ENCODE data around the gene TRABD.

- TF ChIP-seq CTCF (IDR thresholded peaks at IDR 0.05 in 4 of 5, conservative IDR thresholded peaks at IDR 0.05 in 1 of 5), result peak; percentile 54 to 87 (median 77)
- no peak for TF ChIP-seq POLR2A (IDR thresholded peaks at IDR 0.05)
These were observed 24.2 kb downstream of the TRABD start for GRCh38 chr22:50209893-50210292.

Measured in gastrocnemius medialis (tissue), 4 donors.